T follicular helper cell (primary cell): ENCODE data around the gene ANG.
"Not testable (repeated sequence)": the region's sequence is repeated elsewhere in the genome, so short reads cannot be mapped to it uniquely, and the experiment has no call there.

Experiments used
- DNase-seq: peaks from one replicate; pipeline ENCODE4 v3.0.0-alpha.2; 2020; ENCODE audit warnings: low read depth

Gene ANG

DNA sequence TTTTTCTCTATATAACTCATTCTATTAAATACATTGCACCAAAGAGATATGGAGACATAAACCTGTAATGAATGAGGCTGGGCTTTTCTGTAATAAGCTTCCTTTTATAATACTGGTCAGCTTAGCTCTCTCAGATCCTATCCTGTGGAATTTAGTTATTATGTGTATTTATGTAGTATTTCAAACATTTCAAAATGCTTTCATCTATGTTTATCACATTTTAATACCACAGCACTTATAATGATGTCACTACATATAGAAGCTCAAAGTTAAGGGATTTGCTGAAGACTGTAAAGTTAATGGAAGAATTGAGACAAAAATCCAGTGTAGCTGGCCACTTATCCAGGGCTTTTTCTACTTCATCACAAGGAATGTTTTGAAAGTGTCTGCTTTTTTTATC, 11.4 kb downstream of the ANG start:
- no peak for DNase-seq

DNA sequence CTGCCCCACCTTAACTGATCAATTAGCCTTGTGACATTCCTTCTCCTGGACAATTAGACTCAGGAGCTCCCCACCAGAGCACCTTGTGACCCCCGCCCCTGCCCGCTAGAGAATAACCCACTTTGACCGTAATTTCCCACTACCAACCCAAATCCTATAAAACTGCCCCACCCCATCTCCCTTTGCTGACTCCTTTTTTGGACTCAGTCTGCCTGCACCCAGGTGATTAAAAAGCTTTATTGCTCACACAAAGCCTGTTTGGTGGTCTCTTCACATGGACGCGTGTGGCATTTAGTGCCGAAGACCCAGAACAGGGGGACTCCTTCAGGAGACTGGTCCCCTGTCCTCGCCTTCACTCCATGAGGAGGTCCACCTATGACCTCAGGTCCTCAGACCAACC, 12.4 kb downstream of the ANG start:
- not testable (repeated sequence) for DNase-seq

- no peak for DNase-seq
Observed at GRCh38 chr14:20706657-20707355, 18.2 kb downstream of the ANG start.

GRCh38 chr14:20707622-20708021, 19.1 kb downstream of the ANG start:
- DNase-seq = no peak

DNA sequence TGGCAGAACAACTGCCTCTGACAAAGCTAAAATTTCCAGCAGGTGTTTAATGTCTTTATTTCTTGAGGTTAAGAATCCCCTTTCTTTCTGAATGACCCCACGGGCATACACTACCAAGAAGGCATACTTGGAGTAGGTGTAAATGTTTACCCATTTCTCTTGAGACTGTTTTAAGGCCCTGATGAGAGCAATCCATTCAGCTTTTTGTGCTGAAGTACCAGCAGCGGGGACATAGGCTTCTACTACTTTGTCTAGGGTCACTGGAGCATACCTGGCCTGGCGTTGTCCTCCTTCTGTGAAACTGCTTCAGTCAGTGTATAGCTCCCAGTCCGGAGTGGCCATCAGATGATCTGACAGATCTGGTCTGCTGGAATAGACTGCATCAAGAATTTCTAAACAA, 22.7 kb downstream of the ANG start:
- DNase-seq = no peak

- DNase-seq = no peak
Observed at GRCh38 chr14:20711685-20712084, 23.1 kb downstream of the ANG start.

- no peak for DNase-seq
Observed at GRCh38 chr14:20712904-20713303, 24.3 kb downstream of the ANG start.

- DNase-seq = no peak
Observed at GRCh38 chr14:20714593-20715250, 26.2 kb downstream of the ANG start.

- no peak for DNase-seq
Observed at GRCh38 chr14:20719777-20720176, 31.2 kb downstream of the ANG start.

DNA sequence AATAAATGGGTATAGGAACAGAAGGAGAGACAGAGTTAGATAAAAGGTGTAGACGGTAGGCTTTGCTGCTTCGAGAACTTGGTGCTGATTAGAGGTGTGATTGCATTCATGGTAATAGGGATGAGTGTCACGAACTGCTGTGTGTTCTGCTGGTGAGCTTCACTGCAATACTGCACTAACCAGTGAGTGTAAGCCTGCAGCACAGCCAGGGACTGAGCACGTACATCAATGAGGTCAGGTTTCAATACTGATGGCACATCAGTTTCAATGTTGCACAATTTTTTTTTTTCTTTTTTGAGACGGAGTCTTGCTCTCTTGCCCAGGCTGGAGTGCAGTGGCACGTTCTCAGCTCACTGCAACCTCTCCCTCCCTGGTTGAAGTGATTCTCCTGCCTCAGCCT, 32.2 kb downstream of the ANG start:
- DNase-seq = no peak

DNA sequence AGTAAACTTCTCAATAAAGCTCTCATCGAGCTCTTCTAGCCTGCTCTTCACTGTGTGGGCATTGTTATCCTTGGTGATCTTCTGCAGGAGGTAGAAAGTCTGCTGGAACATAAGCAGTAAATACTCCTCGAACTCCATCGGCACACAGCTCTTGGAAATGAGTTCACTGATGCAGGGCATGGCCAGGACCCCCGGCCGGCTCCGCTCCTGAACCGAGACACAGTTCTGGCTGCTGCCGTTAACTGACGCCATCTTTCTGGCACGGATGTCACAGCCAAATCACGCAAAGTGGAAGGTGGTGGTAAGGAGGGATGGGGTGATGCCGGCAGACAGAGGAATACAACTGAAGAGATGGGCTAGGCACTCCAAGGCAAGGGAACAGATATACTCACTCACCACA, 33.5 kb downstream of the ANG start:
- no peak for DNase-seq

DNA sequence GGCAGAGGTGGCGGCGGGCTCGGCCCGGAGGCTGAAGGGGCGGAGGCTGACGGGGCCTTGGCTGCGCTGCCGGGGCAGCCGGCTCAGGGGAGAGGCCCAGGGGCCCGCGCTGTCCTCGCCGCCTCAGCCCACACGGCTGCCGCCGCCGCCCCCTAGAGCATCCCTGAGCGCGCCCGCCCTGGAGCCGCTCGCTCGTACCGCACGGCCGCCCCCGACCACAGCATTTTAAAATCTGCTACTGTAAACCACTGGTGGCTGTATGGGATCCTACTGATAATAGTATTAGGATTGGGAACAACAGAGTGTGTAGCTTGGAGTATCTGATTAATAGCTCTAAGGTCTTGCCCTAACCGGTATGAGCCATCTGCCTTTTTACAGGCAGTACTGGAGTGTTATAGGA, 34.9 kb downstream of the ANG start:
- DNase-seq = no peak

DNA sequence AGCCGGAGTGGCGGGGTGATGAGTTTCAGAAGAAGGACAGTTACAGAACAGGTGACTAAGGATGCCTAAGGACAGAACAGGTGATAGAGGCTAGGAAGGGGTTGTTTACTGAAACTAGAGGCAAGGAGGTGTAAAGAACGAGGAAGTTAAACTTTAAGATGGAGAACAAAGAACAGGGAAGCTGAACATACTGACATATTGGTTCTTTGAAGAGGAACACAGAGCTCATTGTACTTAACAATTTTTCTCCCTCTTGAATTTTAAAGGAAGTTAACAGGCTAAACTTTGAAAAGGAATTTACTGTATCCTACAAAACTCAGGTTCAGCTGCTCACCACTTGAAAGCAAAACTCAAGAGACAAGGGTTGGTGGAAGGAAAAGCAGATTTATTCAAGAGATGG, 37.6 kb downstream of the ANG start:
- DNase-seq = not testable (repeated sequence)

- no peak for DNase-seq
Observed at GRCh38 chr14:20726531-20726930, 38.0 kb downstream of the ANG start.

DNA sequence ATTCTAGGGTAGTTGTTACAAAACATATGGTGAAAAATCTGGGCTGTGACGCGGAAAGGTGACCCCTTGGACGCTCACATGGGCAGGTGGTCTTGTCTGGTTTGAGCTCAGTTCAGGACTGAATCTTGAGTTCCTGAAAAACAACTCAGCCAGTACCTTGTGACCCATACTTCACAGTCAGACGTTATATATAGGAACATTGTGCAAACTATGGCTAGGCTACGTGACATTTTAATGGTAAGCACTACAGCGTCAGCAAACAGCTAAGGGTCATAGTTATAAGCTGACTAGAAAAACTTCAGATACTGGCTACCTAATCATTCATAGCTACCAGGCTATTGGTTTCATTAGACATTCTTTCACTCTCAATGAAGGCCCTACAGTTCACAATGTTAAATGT, 42.3 kb downstream of the ANG start:
- DNase-seq = no peak

- no peak for DNase-seq
Observed at GRCh38 chr14:20732477-20732876, 43.9 kb downstream of the ANG start.

- DNase-seq = no peak
Observed at GRCh38 chr14:20732979-20733635, 44.5 kb downstream of the ANG start.

GRCh38 chr14:20733684-20734429, 45.3 kb downstream of the ANG start:
- no peak for DNase-seq

GRCh38 chr14:20734430-20734806, 45.9 kb downstream of the ANG start:
- no peak for DNase-seq

- DNase-seq = not testable (repeated sequence)
Observed at GRCh38 chr14:20738292-20738691, 49.7 kb downstream of the ANG start.

DNA sequence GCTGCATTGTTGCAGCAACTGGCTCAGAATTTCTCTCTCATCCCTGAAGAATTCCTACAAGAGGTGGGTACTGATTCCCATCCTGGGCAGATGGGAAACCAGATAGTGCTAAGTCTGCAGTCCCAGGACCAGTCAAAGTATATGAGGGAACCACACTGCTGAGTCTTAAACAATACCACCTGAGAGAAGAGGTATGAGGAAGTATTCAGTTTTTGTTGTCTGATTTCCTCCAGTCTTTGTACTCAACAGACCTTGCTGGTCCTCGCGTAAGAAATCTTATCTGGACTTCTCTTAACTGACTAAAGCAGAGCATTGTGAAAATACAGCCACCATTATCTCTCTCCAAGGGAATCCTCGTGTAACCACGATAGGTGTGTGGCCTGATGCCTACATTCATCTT, 53.6 kb downstream of the ANG start:
- DNase-seq = no peak

- DNase-seq = no peak
Observed at GRCh38 chr14:20743556-20743955, 55.0 kb downstream of the ANG start.
